HG02884 (cell line): ENCODE data around the gene MDP1.

Source experiments
- ATAC-seq: cut with Tn5 transposase; IDR thresholded peaks from one replicate; pipeline ENCODE4 v1.9.1; 2021; ENCODE audit warnings: mild to moderate bottlenecking, moderate library complexity; ENCODE audit not compliant: unreplicated experiment

The MDP1 gene

DNA sequence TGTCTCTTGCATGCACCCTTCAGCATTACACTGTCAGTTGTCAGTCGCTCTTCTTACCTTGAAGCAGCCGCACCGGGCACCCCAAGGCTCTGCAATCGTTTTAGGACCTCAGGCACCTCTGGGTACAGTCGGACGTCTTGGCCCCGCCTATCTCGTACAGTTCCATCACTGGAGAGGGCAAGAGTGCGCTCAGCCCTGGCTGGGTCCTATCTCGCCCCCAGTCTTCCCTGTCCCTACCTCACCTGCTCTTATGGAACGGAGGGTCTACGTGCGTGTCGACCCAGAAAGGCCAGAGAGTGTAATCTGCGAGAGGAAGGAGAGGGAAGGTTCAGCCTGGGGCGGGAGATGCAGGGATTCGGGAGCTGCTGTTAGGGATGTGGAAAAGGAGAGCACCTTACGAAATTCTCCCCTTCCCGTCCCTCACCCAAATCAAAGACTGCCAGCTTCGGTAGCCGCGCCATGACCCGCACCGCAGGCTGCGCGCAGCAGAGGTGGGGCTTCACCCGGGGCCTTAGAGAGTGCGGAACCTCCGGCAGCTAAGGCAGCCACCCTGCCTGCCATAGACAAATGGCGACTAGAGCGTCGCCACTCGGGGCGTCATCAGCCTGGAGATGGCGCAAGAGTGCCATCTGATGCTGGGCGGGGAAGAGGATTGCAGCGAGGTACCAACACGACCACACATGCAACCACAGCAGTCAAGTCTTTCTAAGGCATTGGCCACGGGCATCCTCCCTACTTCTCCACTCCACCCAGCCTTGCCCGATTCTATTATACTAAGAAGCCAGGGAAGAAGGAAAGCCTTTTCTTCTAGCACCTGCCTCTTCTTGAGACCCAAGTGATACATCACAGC is at the start of gene MDP1:
MDP1 (minus strand) TSS at position 572 of the 850 bp plus-strand sequence; CDS start at position 461, 111 bp downstream.
- ATAC-seq = peak; percentile 55

DNA sequence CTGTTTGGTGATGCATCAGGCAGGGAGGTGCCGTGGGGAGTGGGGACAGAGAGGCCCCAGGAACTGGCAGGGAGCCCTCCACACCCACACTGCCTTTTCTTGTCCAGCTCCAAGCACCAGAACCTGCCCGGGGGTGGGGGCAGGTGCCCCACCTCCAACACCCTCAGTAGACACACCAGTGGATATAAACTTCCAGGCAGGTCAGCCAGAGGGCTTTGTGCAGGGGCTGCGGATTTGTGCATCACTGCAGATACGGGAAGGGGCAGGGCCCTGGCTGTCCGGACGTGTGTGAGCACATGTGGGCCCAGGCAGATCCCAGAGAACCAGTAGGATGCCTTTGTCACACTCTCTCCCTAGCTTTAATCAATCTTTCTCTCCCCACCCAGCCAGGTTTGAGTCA is 48.4 kb upstream of the MDP1 start:
- ATAC-seq = no peak

DNA sequence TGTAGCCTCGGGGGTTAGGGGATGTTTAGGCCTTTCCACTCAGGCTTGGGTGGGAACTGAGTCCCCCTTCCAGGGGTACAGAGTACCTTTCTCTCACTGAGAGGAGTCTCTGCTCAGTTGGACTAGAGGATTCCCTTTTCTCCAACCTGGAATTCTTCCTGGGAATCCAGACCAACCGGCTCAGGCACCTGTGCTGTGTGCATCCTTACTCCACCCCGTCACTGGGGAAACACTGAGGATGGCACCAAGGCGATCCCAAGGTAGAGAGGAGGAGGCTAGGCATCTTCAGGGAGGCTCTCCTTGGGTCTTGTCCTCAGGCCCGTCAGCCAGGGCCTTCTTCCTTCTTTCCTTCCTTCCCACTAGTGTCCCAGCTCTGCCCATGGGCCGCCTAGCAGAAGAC is 48.0 kb upstream of the MDP1 start:
- no peak for ATAC-seq

DNA sequence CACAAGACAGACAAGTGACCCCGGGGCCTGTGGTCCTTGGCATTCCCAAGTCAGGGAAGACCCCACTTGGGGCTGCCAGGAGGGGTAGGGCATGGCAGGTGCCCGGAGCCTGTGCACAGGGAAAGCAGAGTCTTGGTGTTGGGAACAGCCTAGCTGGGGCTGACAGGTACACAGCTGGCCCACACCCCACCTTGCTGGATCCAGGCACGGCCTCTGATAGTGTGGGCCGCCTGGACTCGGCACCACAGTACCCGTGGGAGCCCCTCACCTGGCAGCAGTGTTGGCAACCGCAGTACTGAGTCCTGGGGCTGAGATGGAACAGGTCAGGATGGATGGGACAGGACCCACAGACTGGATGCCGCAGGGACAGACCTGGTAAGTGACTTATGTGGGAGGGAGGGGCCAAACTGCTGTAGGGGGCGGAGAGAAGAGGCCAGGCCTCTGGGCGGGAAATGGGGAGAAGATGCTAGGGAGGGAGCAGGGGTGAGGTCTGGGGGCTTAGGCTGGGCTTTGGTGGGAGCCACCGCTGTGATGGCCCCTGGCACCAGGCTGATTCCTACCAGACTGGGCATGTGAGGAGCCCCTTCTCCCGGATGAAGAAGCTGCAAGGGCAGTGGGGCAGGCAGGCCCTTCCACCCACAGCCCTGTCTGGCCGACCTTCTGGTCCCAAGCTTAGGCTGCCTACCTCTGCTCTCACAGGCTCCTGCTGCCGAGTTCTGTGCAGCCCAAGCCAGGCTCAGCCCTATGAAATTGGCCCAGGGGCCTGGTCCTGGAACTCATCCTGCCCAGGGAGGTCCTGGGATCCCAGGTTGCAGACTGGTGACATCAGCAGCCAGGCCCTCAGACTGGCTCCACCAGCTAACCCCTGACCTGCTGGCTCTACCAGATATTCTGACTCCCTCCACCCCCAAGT is 47.2 kb upstream of the MDP1 start, which contains the start of gene TGM1:
TGM1 (minus strand) TSS at position 357 of the 913 bp plus-strand sequence. CDS start 825 bp downstream, outside the sequence.
- ATAC-seq = no peak

DNA sequence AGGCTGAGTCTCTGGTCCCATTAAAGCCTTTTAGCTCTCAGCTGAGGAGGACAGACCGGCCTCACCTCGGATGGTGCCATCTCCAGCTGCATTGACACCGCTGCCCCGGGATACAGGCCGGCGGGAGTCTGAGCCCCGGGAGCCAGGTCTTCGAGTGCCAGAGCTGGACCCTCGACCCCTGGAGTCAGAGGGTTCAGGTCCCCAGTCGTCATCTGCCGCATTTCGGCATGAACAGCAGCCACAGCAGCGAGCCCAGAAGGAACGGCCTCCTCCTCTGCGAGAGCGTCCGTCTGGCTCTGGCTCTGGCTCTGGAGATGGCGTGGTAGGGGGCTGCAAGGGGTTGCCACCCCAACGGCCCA is 46.1 kb upstream of the MDP1 start:
- ATAC-seq = no peak

DNA sequence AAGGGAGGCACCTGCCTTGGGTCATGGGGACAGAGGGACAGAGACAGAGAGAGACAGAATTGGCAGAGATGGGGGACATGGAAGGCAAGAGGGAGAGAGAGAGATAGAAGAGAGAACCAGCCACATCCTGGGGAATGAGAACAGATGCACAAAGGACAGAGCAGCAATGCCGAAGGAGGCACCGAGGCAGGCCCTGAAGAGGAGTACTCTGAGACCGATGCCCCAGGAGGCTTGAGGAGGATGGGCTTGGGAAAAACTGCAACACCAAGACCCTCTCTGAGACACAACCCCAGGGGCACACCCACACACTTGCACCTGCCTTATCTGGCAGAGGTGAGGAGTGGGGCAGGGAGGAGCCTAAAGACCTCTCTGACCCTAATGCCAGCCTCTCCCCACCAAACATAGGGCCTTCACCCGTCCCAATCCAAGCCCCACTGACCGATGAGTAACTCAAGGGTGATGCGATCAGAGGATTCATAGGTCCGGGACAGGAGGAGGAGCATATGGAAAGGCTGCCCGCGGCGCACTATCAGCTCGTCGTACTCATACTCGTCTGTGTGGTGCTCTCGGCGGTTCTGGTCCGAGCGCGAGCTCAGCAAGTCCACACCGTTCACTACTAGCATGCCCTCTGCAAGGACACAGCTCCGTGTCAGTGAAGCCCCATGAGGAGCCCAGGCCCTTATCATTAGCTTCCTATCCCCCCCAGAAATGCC is 45.5 kb upstream of the MDP1 start:
- no peak for ATAC-seq

DNA sequence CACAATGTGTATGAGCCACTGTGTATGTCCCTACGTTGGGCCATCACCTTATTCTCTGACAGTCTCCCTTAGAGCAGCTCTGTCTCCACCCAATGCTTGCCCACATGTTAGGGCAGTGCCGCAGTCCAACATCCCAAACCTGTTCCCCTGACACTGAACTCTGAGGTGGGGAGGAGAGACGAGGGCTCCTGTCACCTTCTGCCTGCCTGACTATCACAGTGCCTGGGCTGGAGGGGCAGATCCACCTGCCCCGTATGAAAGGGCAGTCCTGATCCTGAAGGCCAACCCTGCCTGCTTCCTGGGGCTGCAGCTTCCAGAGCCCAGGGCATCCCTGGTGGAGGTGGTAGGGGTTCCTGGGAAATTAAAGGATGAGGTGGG is 44.9 kb upstream of the MDP1 start:
- ATAC-seq = no peak

DNA sequence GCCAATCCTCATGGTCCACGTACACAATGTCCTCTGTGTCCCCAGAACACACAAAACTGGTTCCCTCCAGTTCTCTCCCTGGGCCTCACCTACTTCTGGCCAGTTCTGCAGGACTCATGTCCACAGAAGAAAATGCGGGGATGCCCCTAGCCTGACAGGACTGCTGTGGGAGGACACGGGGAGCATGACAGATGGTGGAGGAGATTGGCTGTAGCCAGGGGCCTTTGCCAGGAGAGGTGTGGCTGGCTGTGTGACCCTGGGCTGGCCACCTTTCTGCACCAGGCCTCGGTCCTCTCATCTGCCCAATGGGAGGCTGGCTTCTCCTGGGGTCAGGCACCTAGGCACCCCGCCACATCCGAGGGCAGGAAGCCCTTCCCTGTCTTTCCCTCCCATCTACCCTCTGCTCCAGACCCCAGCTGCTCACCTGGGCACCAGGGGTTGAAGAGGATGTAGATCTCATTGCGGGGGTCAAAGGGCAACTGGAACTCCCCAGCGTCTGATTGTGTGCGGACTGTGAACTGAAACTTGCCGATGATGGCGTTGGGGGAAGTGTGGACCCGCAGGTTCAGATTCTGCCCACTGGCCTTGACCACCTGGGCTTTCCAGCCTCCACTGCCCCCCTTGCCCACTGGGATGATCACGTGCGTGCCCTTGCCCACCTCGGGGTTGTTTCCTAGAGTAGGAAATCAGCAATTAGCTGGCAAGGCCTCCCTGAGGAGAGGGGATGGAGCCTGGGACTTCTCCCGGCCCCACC is 44.3 kb upstream of the MDP1 start:
- no peak for ATAC-seq

DNA sequence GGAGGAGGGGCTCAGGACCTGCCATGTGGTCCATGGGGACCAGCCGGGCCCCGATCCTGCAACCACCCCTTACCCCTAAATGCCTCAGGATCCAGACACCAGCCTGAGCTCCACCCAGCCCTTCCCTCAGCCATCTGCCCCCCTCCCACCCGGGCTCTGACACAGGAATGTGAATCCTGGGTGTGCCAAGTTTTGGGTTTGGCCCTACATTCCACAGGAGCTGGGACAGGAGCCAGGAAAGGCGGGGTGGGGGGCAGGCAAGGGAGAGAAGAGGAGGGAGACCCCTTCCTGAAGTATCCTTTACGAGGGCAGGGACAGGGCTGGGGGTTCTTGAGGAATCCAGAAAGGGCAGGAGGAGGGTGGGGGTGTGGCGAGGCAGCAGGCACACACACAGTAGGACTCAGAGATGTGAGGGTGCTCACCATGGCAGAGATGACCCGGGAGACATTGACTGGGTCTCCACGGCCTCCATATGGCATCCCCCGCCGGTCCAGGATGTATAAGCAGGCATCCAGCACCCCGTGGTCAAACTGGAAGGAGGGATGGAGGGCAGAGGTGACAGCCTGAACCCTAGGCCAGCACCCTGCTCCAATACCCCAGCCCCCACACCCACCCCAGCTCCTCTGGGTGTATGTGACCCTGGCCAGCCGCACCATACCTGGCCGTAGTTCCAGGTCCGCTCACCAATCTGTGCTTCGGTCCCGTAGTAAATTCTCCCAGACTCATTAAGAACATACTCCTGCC is 43.6 kb upstream of the MDP1 start:
- ATAC-seq = no peak

DNA sequence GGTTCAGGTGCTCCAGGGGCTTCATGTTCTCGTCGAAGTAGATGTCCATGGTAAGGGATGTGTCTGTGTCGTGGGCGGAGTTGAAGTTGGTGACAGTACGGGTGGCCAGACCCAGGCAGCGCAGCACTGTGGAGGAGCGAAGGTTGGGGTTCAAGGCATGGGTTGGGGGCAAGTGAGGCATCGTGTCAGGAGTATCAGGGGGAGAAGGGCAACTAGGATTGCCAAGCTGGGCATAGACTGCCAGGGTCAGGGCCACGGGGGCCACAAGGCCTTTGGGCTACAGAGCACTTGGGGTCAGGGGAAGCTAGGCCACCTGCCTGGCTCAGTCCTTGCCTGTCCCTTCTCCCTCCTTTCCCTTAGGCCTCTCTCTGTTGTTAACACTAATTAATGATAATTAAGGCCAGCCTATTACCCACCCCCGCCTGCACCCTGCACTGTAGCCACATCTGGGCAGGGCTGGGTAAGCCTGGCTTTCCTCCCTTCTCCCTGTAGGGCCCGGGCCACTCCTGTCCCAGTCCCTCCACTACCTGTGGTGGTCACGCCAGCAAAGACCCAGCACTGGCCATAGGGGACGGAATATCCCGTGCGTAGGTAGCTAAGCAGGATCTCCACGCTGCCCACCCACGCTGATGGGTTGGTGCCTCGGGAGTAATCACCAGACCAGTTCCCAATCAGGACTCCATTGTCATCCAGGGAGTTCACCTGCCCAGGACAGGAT is 42.8 kb upstream of the MDP1 start:
- no peak for ATAC-seq

DNA sequence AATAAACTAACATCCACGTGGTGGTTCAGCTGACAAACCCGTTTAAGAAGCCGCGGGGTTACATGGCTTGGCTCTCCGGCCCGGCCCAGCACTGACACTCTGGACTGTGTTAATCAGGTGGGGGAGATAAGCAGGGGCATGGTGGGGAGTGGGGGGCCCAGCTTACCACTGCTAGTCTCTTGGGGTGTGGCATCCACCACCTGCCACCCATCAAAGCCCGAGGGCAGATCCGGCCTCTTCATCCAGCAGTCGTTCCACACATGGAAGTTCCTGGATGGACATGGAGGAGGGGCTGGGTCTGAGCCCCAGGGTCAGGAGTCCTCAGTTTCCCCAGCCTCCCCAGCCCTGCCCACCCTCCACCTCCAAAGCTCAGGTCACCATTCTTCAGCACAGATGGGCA is 42.3 kb upstream of the MDP1 start:
- ATAC-seq = no peak

DNA sequence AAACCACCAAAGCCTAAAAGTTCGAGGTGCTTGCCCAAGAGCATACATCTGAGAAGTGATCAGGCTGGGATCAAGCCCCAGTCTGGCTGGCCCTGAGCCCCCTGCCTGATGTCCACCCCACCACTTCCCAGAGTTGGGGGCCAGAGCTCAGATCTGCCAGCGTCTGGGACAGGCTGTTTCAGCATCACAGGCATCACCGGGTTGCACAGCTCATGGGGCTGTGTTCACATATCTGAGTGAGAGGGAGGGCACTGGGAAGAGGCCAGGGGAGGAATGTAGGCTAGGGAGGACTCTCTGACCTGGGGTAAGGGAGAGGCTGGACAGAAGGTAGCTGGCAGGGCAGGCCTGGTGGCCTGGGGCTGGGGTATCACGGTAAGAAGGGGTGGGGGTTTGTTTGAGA is 41.1 kb upstream of the MDP1 start:
- no peak for ATAC-seq

DNA sequence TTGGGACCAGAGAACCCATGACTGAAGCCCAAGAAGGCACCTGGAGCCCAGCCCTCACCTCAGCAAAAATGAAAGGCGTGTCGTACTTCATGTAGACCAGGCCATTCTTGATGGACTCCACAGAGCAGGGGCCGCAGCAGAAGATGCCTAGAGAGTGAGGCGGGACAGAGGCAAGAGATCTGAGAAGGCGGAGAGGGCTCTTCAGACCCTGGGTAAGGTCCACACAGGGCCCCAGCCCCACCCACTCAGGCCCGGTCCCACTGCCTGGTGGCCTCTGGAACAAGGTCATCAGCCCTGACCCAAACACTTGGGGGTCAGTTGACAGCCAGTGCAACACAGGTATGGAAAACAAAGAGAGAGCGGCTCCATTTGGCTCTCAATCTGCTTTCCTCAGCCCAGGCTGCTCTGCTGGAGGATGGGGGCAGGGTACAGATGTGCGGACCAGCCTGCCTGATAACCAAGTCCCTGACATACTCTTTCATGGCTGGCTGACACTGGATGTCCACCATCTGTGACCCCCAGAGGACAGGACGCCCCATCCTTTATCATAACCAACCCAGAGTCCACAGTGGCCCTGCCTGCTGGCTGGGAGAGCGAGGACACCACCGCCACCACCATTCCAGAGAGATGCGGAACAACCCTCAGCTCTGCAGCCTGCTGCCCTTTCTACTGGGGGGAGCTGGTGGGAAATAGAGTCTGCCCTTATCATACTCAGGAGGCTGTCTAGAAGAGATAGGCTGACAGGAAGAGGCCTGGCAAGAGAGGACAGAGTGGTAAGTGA is 40.3 kb upstream of the MDP1 start:
- ATAC-seq = no peak

DNA sequence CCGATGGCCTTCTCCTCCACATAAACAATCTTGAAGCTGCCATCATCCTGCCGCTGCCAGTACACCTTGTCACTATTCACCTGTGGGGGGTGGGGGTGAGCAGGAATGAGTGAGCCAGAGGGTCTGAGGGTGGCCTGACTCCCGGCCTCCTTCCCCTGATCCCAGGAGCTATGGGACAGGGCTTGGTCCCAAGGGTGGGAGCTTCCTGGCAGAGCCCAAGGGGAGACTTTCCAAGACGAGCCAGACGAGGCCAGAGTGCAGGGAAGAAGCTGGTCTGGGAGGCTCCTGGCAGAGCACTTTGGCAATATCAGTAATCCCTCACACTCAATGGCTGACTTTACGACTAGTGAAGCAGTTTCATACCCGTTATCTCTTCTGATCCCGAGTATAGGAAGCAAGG is 39.6 kb upstream of the MDP1 start:
- no peak for ATAC-seq

DNA sequence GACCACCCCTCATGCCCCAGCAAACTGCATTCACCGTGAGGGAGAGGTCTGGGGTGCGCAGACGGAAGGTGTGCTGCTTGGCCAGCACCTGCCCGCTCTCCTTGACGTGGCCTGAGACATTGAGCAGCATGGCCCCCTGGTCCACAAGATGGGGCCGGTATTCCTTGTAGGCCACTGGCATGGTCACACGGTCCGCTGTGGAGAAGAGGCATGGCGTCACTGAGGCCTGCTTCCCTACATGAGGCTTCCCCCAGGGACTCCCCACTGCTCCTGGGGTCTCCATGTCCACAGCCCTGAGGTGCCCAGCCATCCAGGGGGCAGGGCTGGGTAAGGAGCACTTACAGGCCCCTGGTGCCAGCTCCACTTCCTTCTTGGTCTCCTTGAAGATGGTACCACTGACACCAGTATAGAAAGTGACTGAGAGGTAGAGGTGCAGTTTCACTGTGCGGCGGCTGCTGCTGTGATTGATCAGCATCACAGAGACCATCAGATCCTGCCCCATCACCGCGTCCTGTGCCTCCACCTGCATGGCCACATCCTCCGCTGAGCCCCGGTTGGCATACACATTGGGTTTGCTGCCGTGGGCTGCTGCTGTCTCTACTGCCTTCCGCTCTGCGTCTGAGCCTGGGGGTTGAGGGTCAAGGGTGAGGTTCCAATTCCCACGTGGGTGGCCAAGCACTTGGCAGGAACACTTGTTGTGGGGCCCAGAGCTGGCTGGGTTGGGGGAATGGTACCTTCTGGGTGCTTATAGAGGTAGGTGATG is 38.9 kb upstream of the MDP1 start:
- no peak for ATAC-seq

DNA sequence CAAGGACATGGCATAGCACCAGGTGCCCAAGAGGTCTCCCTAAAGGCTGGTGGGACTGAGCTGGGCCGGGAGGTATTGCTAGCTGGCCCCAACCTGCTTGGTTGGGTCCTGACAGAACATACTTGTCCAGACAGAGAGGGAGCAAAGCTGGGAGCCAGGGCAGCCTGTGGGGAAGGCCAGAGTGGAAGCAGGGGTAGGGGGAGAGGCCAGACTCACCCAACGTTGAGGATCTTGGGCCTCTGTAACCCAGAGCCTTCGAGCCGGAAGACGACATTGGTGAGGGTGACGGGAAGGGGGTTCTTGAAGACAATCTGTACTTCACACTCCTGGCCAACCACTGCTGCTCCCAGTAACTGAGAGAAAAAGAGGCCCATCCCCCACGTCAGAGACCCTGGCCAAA is 38.1 kb upstream of the MDP1 start:
- ATAC-seq = no peak

DNA sequence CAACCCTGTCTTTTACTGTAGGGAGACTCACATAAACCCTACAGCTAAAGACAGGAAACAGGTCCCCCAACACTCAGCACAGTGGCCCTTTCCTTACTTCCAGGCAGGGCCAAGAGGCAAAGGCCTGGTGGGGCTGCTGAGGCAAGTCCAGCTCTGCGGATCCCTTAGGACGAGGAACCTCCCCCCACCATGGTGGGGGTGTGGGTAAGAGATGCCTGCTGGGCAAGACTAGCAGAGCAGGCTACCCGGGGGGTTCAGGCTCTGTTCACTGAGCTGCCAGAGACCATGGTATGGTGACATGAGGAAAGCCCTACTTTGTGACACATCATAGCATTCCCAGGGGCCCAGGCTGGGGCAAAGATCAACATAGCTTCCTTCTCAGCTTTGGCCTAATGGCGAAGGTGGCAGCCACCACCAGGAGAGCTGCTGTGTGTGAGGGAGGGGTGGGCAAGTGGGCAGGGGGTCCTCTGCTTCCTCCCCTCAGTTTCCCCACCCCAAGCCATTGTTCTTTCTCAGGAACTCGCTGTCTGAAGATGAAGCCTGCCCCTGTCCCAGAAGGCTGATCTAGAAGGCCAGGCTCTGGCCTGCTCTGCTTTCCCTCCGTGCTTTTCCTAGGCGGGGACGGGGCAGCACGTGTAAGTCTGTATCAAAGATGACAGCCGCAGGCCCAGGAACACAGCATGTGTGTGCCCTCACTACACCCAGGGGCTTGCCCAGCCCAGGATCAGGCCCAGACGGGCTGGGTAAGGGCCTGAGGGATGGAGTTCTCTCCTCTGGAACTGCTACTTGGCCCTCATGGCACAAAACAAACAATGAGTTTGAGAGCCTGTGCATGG is 36.6 kb upstream of the MDP1 start:
- no peak for ATAC-seq
